ENCODE measurements around the gene ACTR1A. TPM values are rescaled to one million over a fixed set of nuclear protein-coding genes. Genes with fewer than 3 reads are reported as not detected.

ACTR1A gene
- total RNA-seq, 4 donors from 2014 or later, result 38.7 to 106 (median 70.9) TPM

- no peaks in the 10 kb centered on the region for H3K36me3 ChIP-seq
- no peak overlapping the region for H3K4me3 ChIP-seq
- intact Hi-C loops (cut with DNase I; ENCODE audit: low total_unique reads), result no loop called here
- DNase-seq, result no peak
- no peak overlapping the region for H3K27ac ChIP-seq
- H3K4me1 ChIP-seq, result no peaks in the 10 kb centered on the region
- no peaks in the 10 kb centered on the region for H3K9me3 ChIP-seq
- H3K27me3 ChIP-seq, result no peaks in the 10 kb centered on the region
- TF ChIP-seq CTCF (IDR thresholded peaks at IDR 0.05), result no peak
- no peak for TF ChIP-seq POLR2A (IDR thresholded peaks at IDR 0.05)
Observed at GRCh38 chr10:102453502-102453901, 49.0 kb downstream of the ACTR1A start.

- Histone ChIP-seq H3K4me3 (no peak overlapping the region), H3K4me1 (no peaks in the 10 kb centered on the region), H3K27ac (peak overlapping the region in 1 of 2 donors; percentile 31), H3K27me3 (no peaks in the 10 kb centered on the region), H3K36me3 (no peaks in the 10 kb centered on the region), H3K9me3 (no peaks in the 10 kb centered on the region)
- no peak for TF ChIP-seq CTCF (IDR thresholded peaks at IDR 0.05)
- no peak for TF ChIP-seq POLR2A (IDR thresholded peaks at IDR 0.05)
- no peak for DNase-seq
- intact Hi-C loops (cut with DNase I; ENCODE audit: low total_unique reads), result no loop called here
Observed at GRCh38 chr10:102452672-102453340, 49.7 kb downstream of the ACTR1A start.

- intact Hi-C loops (cut with DNase I; ENCODE audit: low total_unique reads), result no loop called here
Observed at GRCh38 chr10:102451105-102451969, 51.2 kb downstream of the ACTR1A start, which contains the start of gene C10orf95. TSS of gene C10orf95 (minus strand) at chr10:102451543. CDS start at chr10:102451093, 450 bp downstream.

GRCh38 chr10:102450374-102451104, 52.0 kb downstream of the ACTR1A start:
- Histone ChIP-seq H3K27ac (peak overlapping the region; percentile 76 to 85), H3K36me3 (no peaks in the 10 kb centered on the region), H3K27me3 (no peaks in the 10 kb centered on the region), H3K4me3 (peak overlapping the region; percentile 51 to 82), H3K4me1 (no peaks in the 10 kb centered on the region), H3K9me3 (no peaks in the 10 kb centered on the region)
- TF ChIP-seq CTCF (IDR thresholded peaks at IDR 0.05) (peak in 2 of 4 experiments; percentile 22 to 30), POLR2A (IDR thresholded peaks at IDR 0.05) (peak; percentile 13 to 69)
- intact Hi-C loops (cut with DNase I; ENCODE audit: low total_unique reads), result no loop called here
- DNase-seq, result peak; percentile 59 to 79

More at GRCh38 chr10:102451105-102451969, 51.2 kb downstream of the ACTR1A start, which contains the start of gene C10orf95:
- Histone ChIP-seq H3K27ac (peak within 1 kb of the TSS; percentile 76 to 85), H3K4me1 (no peaks in the 10 kb centered on the region), H3K9me3 (no peaks in the 10 kb centered on the region), H3K4me3 (peak within 1 kb of the TSS; percentile 51 to 82), H3K27me3 (no peaks in the 10 kb centered on the region), H3K36me3 (no peaks in the 10 kb centered on the region)
- no peak for TF ChIP-seq CTCF (IDR thresholded peaks at IDR 0.05)
- no peak for TF ChIP-seq POLR2A (IDR thresholded peaks at IDR 0.05)
- no peak for DNase-seq
